NT2/D1 (cell line): ENCODE data around the gene NKD1.

Experiments used
- DNase-seq: peaks from one replicate; pipeline ENCODE4 v3.0.0-alpha.2; 2011; ENCODE audit warnings: low read depth, low spot score
- H3K27me3 ChIP-seq: 2 replicates; pipeline ENCODE4 v1.6.0; 2011; ENCODE audit warnings: mild to moderate bottlenecking; ENCODE audit not compliant: insufficient read length, insufficient read depth
- H3K36me3 ChIP-seq: 2 replicates; pipeline ENCODE4 v1.6.1; 2011; ENCODE audit warnings: mild to moderate bottlenecking, low read length, mixed read lengths; ENCODE audit not compliant: insufficient read depth, insufficient read length
- H3K4me1 ChIP-seq: 2 replicates; pipeline ENCODE4 v1.5.1; 2011; ENCODE audit not compliant: insufficient read depth, insufficient read length
- H3K4me3 ChIP-seq: 2 replicates; pipeline ENCODE4 v1.5.1; 2011; ENCODE audit warnings: low read depth; ENCODE audit not compliant: insufficient read length
- H3K9ac ChIP-seq: 2 replicates; pipeline ENCODE4 v1.6.0; 2011; ENCODE audit warnings: low read depth; ENCODE audit not compliant: insufficient read length
- H3K9me3 ChIP-seq: 2 replicates; pipeline ENCODE4 v1.5.1; 2011; ENCODE audit warnings: mild to moderate bottlenecking, low read length; ENCODE audit not compliant: insufficient read depth
- SUZ12 ChIP-seq: IDR thresholded peaks from 2 replicates; pipeline ENCODE4 v1.6.1; 2011; ENCODE audit not compliant: insufficient read length, insufficient read depth; ENCODE audit errors: extremely low read depth
- YY1 ChIP-seq: IDR thresholded peaks from 2 replicates; pipeline ENCODE4 v1.6.1; 2011; ENCODE audit not compliant: insufficient read length, insufficient read depth
- ZNF274 ChIP-seq: IDR thresholded peaks from 2 replicates; pipeline ENCODE4 v1.6.1; 2011; ENCODE audit warnings: mild to moderate bottlenecking, low read depth, low read length

NKD1 gene

GRCh38 chr16:50550035-50550434 is 1.8 kb downstream of the NKD1 start:
- DNase-seq, result no peak
- Histone ChIP-seq H3K9ac (peak overlapping the region; percentile 81), H3K4me1 (peaks cover 6% of the 10 kb centered on the region), H3K9me3 (no peaks in the 10 kb centered on the region), H3K27me3 (peaks cover 34% of the 10 kb centered on the region), H3K36me3 (peaks cover 36% of the 10 kb centered on the region), H3K4me3 (peak overlapping the region; percentile 70)
- TF ChIP-seq YY1 (no peak), ZNF274 (no peak), SUZ12 (no peak)

GRCh38 chr16:50550866-50551641 is 2.9 kb downstream of the NKD1 start:
- no peak for DNase-seq
- TF ChIP-seq ZNF274 (no peak), SUZ12 (no peak), YY1 (no peak)
- Histone ChIP-seq H3K4me1 (peaks cover 9% of the 10 kb centered on the region), H3K27me3 (peaks cover 28% of the 10 kb centered on the region), H3K36me3 (peaks cover 46% of the 10 kb centered on the region), H3K4me3 (no peak overlapping the region), H3K9ac (no peak overlapping the region), H3K9me3 (no peaks in the 10 kb centered on the region)

GRCh38 chr16:50552476-50553101 is 4.4 kb downstream of the NKD1 start:
- Histone ChIP-seq H3K9ac (no peak overlapping the region), H3K4me3 (no peak overlapping the region), H3K9me3 (no peaks in the 10 kb centered on the region), H3K36me3 (peaks cover 56% of the 10 kb centered on the region), H3K27me3 (peaks cover 15% of the 10 kb centered on the region), H3K4me1 (peaks cover 9% of the 10 kb centered on the region)
- DNase-seq, result no peak
- TF ChIP-seq SUZ12 (no peak), ZNF274 (no peak), YY1 (no peak)

GRCh38 chr16:50553182-50553710 is 5.0 kb downstream of the NKD1 start:
- Histone ChIP-seq H3K27me3 (peaks cover 15% of the 10 kb centered on the region), H3K9ac (no peak overlapping the region), H3K4me3 (no peak overlapping the region), H3K36me3 (peaks cover 62% of the 10 kb centered on the region), H3K4me1 (peaks cover 9% of the 10 kb centered on the region), H3K9me3 (no peaks in the 10 kb centered on the region)
- no peak for DNase-seq
- TF ChIP-seq YY1, result no peak
- TF ChIP-seq SUZ12, result no peak
- no peak for TF ChIP-seq ZNF274

- Histone ChIP-seq H3K9ac (no peak overlapping the region), H3K4me3 (no peak overlapping the region), H3K27me3 (peaks cover 12% of the 10 kb centered on the region)
Observed at GRCh38 chr16:50553731-50554360, 5.7 kb downstream of the NKD1 start.

GRCh38 chr16:50555269-50555875 is 7.2 kb downstream of the NKD1 start:
- Histone ChIP-seq H3K4me3 (no peak overlapping the region), H3K36me3 (peaks cover 78% of the 10 kb centered on the region), H3K4me1 (peaks cover 3% of the 10 kb centered on the region), H3K27me3 (no peaks in the 10 kb centered on the region), H3K9ac (peak overlapping the region; percentile 23), H3K9me3 (no peaks in the 10 kb centered on the region)
- no peak for DNase-seq
- TF ChIP-seq YY1, result no peak

More at GRCh38 chr16:50553731-50554360, 5.7 kb downstream of the NKD1 start:
- peaks cover 9% of the 10 kb centered on the region for H3K4me1 ChIP-seq
- peaks cover 66% of the 10 kb centered on the region for H3K36me3 ChIP-seq
- DNase-seq, result no peak
- TF ChIP-seq YY1, result no peak
- TF ChIP-seq SUZ12, result no peak
- TF ChIP-seq ZNF274, result no peak
- H3K9me3 ChIP-seq, result no peaks in the 10 kb centered on the region
